AG04450 (cell line): ENCODE data around the gene SMIM29. TPM values are rescaled to one million over a fixed set of nuclear protein-coding genes. Genes with fewer than 3 reads are reported as not detected.
"Not testable (repeated sequence)": the region's sequence is repeated elsewhere in the genome, so short reads cannot be mapped to it uniquely, and the experiment has no call there.

Experiments used
- CTCF ChIA-PET: fragments of 300-600, 350-600 bp; formaldehyde crosslinking; extraction: SDS; loops from one replicate; lab custom pipeline; 2022; ENCODE audit warnings: antibody characterized with exemption, inconsistent platforms; lab: Charles Lee
- POLR2A ChIA-PET: fragments of 350-600 bp; formaldehyde crosslinking; extraction: SDS; loops from one replicate; lab custom pipeline; 2021; ENCODE audit warnings: antibody characterized with exemption, inconsistent platforms; lab: Yijun Ruan, JAX
- DNase-seq: peaks from one replicate; pipeline ENCODE4 v3.0.0-alpha.2; 2011; ENCODE audit warnings: low read depth, low spot score
- H3K27ac ChIP-seq: one replicate; pipeline ENCODE4 v1.5.1; 2012; ENCODE audit warnings: low read depth, low read length, control low read depth
- H3K27me3 ChIP-seq: one replicate; pipeline ENCODE4 v1.6.0; 2012; ENCODE audit warnings: low read length; ENCODE audit not compliant: control insufficient read depth, insufficient read depth
- H3K4me3 ChIP-seq: 2 replicates; pipeline ENCODE4 v1.5.1; 2011; ENCODE audit warnings: mild to moderate bottlenecking, low read depth, low read length, control low read depth
- H3K9me3 ChIP-seq: 2 replicates; pipeline ENCODE4 v1.5.1; 2012; ENCODE audit warnings: low read length; ENCODE audit not compliant: control insufficient read depth, insufficient read depth
- polyA plus RNA-seq: library from polyadenylated mRNA; depleted of rRNA; stranded (reverse); fragments of >200 nt; gene quantifications from 2 replicates; pipeline ENCODE4 v1.2.3, GENCODE V29; 2011
- TF ChIP-seq, protein P1 (sequence below): IDR thresholded peaks from 2 replicates; pipeline ENCODE4 v1.5.1; 2011; ENCODE audit warnings: low read depth, low read length, control low read depth, inconsistent platforms

Gene SMIM29
- polyA plus RNA-seq, 1 experiment = 11.3 TPM

DNA sequence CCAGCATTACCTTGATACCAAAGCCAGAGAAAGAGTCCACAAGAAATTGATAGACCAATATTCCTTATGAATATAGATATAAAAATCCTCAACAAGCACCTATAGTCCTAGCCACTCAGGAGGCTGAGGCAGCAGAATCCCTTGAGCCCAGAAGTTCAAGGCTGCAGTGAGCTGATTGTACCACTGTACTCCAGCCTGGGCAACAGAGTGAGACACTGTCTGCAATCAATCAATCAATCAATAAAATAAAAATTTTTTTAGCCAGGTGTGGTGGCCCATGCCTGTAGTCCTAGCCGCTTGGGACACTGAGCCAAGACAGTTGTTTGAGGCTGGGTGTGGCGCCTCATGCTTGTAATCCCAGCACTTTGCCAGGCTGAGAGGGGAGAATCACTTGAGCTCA, 18.9 kb upstream of the SMIM29 start:
- DNase-seq = no peak
- ChIA-PET CTCF (interaction anchor here (0.6 to 3.0 kb wide), 2 partner anchors 18 to 31 kb away, joined by 5 to 9 read pairs; partner anchors contain the start of genes HMGA1 and SMIM29), POLR2A (no interaction called here)
- Histone ChIP-seq H3K27me3 (no peaks in the 10 kb centered on the region), H3K9me3 (peaks cover 10% of the 10 kb centered on the region), H3K4me3 (no peak overlapping the region), H3K27ac (no peak overlapping the region)
- TF ChIP-seq, protein P1, sequence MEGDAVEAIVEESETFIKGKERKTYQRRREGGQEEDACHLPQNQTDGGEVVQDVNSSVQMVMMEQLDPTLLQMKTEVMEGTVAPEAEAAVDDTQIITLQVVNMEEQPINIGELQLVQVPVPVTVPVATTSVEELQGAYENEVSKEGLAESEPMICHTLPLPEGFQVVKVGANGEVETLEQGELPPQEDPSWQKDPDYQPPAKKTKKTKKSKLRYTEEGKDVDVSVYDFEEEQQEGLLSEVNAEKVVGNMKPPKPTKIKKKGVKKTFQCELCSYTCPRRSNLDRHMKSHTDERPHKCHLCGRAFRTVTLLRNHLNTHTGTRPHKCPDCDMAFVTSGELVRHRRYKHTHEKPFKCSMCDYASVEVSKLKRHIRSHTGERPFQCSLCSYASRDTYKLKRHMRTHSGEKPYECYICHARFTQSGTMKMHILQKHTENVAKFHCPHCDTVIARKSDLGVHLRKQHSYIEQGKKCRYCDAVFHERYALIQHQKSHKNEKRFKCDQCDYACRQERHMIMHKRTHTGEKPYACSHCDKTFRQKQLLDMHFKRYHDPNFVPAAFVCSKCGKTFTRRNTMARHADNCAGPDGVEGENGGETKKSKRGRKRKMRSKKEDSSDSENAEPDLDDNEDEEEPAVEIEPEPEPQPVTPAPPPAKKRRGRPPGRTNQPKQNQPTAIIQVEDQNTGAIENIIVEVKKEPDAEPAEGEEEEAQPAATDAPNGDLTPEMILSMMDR = no peak

DNA sequence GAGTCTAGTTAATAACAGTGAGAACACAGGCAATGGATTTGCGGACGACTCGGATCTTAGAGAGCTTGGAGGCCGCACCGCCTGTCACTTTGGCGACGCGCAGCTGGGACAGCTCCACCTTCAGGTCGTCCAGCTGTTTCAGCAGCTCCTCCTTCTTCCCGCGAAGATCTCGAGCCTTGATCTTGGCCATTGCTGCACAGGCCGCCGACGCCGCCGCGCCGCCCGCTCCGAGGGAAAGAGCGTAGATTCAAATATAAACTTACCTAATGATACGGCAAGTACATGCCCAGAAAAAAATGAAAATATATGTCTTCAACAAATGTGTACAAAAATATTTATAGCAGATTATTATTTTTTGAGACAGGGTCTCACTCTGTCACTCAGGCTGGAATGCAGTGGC, 14.7 kb upstream of the SMIM29 start:
- H3K27ac ChIP-seq, CTCF ChIA-PET, H3K9me3 ChIP-seq, POLR2A ChIA-PET, H3K4me3 ChIP-seq, H3K27me3 ChIP-seq, DNase-seq: not testable (repeated sequence)

DNA sequence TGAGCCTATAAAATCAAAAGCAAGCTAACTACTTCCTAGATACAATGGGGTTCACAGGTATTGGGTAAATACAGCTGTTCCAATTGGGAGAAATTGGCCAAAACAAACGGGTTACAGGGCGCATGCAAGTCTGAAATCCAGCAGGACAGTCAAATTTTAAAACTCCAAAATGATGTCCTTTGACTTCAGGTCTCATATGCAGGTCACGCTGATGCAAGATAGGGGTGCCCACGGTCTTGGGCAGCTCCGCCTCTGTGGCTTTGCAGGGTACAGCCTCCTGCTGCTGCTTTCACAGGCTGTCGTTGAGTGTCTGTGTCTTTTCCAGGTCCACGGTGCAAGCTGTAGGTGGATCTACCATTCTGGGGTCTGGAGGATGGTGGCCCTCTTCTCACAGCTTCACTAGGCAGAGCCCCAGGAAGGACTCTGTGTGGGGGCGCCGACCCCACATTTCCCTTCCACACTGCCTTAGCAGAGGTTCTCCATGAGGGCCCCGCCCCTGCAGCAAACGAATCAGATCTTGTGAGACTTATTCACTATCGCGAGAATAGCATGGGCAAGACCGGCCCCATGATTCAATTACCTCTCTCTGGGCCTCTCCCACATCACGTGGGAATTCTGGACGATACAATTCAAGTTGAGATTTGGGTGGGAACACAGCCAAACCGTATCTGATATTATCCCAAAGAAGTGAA, 11.9 kb upstream of the SMIM29 start:
- TF ChIP-seq, protein P1 = no peak
- H3K9me3 ChIP-seq = peaks cover 10% of the 10 kb centered on the region
- POLR2A ChIA-PET = interaction anchor here (0.6 kb wide), 1 partner anchor 214 kb away, joined by 8 read pairs; no protein-coding TSS in a partner anchor
- no peak for DNase-seq
- no peak overlapping the region for H3K27ac ChIP-seq
- H3K27me3 ChIP-seq = no peaks in the 10 kb centered on the region
- CTCF ChIA-PET = interaction anchor here (0.6 to 1.0 kb wide), 3 partner anchors 11 to 133 kb away, joined by 3 to 5 read pairs (median 3); no protein-coding TSS in a partner anchor
- H3K4me3 ChIP-seq = no peak overlapping the region

DNA sequence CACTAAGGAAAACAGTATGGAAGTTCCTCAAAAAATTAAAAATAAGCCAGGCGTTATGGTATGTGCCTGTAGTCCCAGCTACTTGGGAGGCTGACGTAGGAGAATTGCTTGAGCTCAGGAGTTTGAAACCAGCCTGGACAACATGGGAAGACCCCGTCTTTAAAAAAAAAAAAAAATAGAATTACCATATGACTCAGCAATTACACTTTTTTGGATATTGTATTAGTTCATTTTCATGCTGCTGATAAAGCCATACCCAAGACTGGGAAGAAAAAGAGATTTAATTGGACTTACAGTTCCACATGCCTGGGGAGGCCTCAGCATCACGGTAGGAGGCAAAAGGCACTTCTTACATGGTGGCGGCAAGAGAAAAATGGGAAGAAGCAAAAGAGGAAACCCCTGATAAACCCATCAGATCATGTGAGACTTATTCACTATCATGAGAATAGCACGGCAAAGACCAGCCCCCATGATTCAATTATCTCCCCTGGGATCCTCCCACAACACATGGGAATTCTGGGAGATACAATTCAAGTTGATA, 10.8 kb upstream of the SMIM29 start:
- Histone ChIP-seq H3K27ac (no peak overlapping the region), H3K4me3 (no peak overlapping the region), H3K27me3 (no peaks in the 10 kb centered on the region), H3K9me3 (peaks cover 10% of the 10 kb centered on the region)
- TF ChIP-seq, protein P1 = no peak; the same call in 1 of the 2 replicates
- no peak for DNase-seq
- ChIA-PET POLR2A (no interaction called here), CTCF (no interaction called here)

DNA sequence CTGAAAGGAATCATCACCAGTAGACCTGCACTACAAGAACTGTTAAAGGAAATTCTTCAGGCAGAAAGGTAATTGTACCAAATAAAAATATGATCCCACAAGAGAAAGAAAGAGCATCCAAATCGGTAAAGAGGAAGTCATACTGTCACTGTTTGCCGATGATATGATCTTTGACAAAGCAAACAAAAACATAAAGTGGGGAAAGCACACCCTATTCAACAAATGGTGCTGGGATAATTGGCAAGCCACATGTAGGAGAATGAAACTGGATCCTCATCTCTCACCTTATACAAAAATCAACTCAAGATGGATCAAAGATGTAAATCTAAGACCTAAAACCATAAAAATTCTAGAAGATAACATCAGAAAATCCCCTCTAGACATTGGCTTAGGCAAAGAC, 3.6 kb upstream of the SMIM29 start:
- H3K4me3 ChIP-seq, H3K27ac ChIP-seq, DNase-seq, CTCF ChIA-PET, H3K9me3 ChIP-seq, H3K27me3 ChIP-seq, POLR2A ChIA-PET: not testable (repeated sequence)
